GM12892 (cell line): ENCODE data around the gene RECK.

Experiments
- POLR2A ChIP-seq: IDR thresholded peaks from 2 replicates; pipeline ENCODE4 v1.6.1; 2011; ENCODE audit warnings: low read depth, low read length, control low read depth
- POLR2AphosphoS5 ChIP-seq: IDR thresholded peaks from 2 replicates; pipeline ENCODE4 v1.6.1; 2011; ENCODE audit warnings: low read depth, low read length, control low read depth
- TAF1 ChIP-seq: IDR thresholded peaks from 2 replicates; pipeline ENCODE4 v1.6.1; 2011; ENCODE audit warnings: low read depth, mild to moderate bottlenecking, control low read depth, low read length, borderline replicate concordance

GRCh38 chr9:36118706-36119105, 82.0 kb downstream of the RECK start:
- TF ChIP-seq POLR2A: no peak
- TF ChIP-seq POLR2AphosphoS5: no peak
- TF ChIP-seq TAF1: no peak
